ENCODE data around the gene IL26. TPM values are rescaled to one million over a fixed set of nuclear protein-coding genes. Genes with fewer than 3 reads are reported as not detected.

The IL26 gene
- total RNA-seq, 2 experiments from 2014 or later, result 2.3 to 3.3 TPM

DNA sequence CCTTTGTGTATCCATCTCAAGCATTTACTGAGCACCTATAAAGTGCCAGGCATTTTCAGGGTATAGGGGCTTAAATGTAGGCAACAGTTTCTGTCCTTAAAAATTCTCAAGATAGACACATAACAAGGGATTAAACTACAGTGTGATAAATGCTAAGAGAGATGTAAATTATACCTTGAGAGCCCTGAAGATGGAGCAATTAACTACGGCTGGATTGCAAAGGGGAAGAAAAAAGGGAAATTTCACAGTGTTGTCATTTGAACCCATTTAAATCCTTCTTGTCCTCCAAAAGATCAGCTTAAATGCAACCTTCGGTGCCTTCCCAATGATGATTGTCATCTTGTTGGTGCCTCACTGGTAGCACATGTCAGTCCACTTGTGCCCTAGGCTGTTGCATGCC is 11.5 kb upstream of the IL26 start:
- no peak for DNase-seq
- H3K4me3 Mint-ChIP-seq, result peak overlapping the region; percentile 77
- peaks cover 6% of the 10 kb centered on the region for H3K36me3 Mint-ChIP-seq (ENCODE audit: low read depth)
- CTCF ChIA-PET, result interaction anchor here (0.9 to 2.4 kb wide), 9 partner anchors 12 to 197 kb away, joined by 3 to 9 read pairs (median 4); no protein-coding TSS in a partner anchor
- H3K27ac Mint-ChIP-seq, result peak overlapping the region; percentile 74
- H3K4me1 Mint-ChIP-seq, result peaks cover 76% of the 10 kb centered on the region
- H3K27me3 Mint-ChIP-seq, result peaks cover 1% of the 10 kb centered on the region
- POLR2A ChIA-PET, result interaction anchor here (0.9 to 1.7 kb wide), 6 partner anchors 12 to 570 kb away, joined by 3 to 6 read pairs (median 3); partner anchors contain the start of genes IL26 and MDM1
- peaks cover 2% of the 10 kb centered on the region for H3K9me3 Mint-ChIP-seq

DNA sequence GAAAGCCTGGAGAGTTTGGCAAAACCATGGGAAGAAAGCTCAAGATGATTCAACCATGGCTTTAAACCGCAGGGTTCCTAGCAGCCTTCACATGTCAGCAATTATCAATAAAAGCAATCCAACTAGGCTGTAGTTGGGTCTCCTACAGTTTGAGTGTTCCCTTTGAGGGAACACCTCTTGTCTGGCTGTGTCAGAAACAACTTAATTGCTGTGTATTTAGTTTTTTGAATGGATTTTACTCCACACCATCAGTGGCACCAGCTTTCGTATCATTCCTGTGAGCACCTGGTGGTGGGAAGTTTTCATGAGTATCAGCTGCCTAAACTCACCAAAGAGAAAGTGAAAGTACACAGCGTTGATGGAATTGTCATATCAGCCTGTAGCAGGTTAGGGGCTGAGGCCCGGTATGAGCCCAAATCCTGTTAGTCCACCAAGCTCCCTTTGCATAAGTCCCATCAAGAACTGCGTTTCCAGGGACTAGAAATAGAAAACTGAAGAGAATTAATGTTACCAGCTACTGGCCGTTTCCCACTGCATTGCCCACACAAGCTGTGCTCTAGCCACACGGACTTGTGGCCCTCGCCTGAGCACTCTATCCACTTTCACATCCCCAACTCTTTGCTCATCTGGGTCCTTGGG is 10.9 kb upstream of the IL26 start:
- POLR2A ChIA-PET, result interaction anchor here (1.1 to 1.7 kb wide), 5 partner anchors 11 to 571 kb away, joined by 3 to 6 read pairs (median 3); partner anchors contain the start of genes IL26 and MDM1
- Mint-ChIP-seq H3K27ac (peak overlapping the region; percentile 74), H3K9me3 (peaks cover 2% of the 10 kb centered on the region), H3K4me3 (peak overlapping the region; percentile 77), H3K36me3 (ENCODE audit: low read depth) (peaks cover 6% of the 10 kb centered on the region), H3K4me1 (peaks cover 74% of the 10 kb centered on the region), H3K27me3 (peaks cover 1% of the 10 kb centered on the region)
- peak; percentile 50 for DNase-seq
- CTCF ChIA-PET, result interaction anchor here (0.7 to 2.4 kb wide), 11 partner anchors 12 to 196 kb away, joined by 3 to 9 read pairs (median 4); no protein-coding TSS in a partner anchor

DNA sequence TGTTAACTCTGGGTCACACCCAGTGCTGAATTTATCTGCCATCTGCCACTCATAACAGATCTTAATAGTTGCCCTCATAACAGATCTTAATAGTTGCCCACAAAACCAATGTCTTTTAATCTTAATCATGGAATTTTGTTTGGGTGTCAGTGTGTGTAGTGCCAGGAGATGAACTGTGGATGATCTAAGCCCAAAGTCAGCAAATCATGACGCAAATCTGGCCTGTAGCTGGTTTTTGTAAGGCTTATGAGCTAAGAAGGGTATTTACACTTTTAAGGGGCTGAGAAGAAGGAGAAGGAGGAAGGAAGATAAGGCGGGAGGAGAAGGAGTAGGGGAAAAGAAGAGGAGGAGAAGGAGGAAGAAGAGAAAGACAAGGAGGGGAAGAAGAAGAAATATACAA is 10.0 kb upstream of the IL26 start:
- no peak for DNase-seq
- Mint-ChIP-seq H3K27me3 (peaks cover 1% of the 10 kb centered on the region), H3K4me3 (peak overlapping the region; percentile 9), H3K36me3 (ENCODE audit: low read depth) (peaks cover 6% of the 10 kb centered on the region), H3K9me3 (peaks cover 2% of the 10 kb centered on the region), H3K4me1 (peaks cover 72% of the 10 kb centered on the region), H3K27ac (no peak overlapping the region)
- ChIA-PET POLR2A (interaction anchor here (1.7 kb wide), 1 partner anchor 10 kb away, joined by 5 read pairs; the partner anchor contains the start of gene IL26), CTCF (interaction anchor here (1.3 to 2.4 kb wide), 2 partner anchors 12 to 85 kb away, joined by 4 to 9 read pairs; no protein-coding TSS in a partner anchor)

DNA sequence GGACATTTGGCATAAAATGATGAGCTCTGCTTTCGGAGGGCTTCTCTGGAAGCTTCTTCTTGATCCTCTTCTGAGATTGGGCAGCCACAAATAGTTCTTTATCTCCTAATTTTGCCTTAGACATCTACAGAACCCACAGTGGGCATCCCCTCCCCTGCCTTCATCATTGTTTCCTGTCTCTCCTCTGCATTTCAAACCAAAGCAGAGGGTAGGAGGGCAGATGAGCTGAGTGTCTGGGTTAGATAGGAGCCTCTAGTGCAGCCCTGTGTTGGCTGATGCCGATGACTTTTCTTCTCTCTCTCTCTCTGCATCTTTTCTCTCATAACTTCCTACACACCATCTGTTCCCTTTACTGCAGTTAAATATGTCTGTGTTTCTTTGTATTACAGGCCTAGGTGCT is 8.5 kb upstream of the IL26 start:
- H3K27ac Mint-ChIP-seq, result no peak overlapping the region
- H3K9me3 Mint-ChIP-seq, result peaks cover 2% of the 10 kb centered on the region
- H3K4me3 Mint-ChIP-seq, result no peak overlapping the region
- POLR2A ChIA-PET, result interaction anchor here (1.2 kb wide), 1 partner anchor 11 kb away, joined by 6 read pairs; no protein-coding TSS in a partner anchor
- H3K27me3 Mint-ChIP-seq, result peaks cover 1% of the 10 kb centered on the region
- peaks cover 61% of the 10 kb centered on the region for H3K4me1 Mint-ChIP-seq
- CTCF ChIA-PET, result interaction anchor here (1.4 to 1.8 kb wide), 2 partner anchors 11 to 83 kb away, joined by 4 to 11 read pairs; no protein-coding TSS in a partner anchor
- DNase-seq, result no peak
- H3K36me3 Mint-ChIP-seq (ENCODE audit: low read depth), result peaks cover 6% of the 10 kb centered on the region

DNA sequence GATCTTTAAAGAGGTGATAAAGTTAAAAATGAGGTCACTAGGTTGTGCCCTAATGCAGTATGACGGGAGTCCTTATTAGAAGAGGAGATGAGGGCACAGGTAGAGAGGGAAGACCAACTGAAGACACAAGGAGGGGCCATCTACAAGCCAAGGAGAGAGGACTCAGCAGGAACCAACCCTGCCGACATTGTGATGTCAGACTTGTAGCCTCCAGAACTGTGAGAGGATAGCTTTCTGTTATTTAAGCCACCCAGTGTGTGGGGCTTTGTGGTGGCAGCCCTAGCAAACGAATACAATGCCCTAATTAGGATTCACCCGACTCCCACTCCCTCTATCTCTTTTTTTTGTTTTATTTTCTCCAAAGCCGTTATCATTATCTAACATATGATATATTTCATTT is 7.9 kb upstream of the IL26 start:
- Mint-ChIP-seq H3K4me1 (peaks cover 56% of the 10 kb centered on the region), H3K4me3 (no peak overlapping the region), H3K9me3 (peaks cover 2% of the 10 kb centered on the region), H3K27ac (no peak overlapping the region), H3K36me3 (ENCODE audit: low read depth) (peaks cover 3% of the 10 kb centered on the region), H3K27me3 (peaks cover 1% of the 10 kb centered on the region)
- ChIA-PET POLR2A (no interaction called here), CTCF (interaction anchor here (1.4 to 1.8 kb wide), 2 partner anchors 10 to 84 kb away, joined by 4 to 11 read pairs; no protein-coding TSS in a partner anchor)
- no peak for DNase-seq

DNA sequence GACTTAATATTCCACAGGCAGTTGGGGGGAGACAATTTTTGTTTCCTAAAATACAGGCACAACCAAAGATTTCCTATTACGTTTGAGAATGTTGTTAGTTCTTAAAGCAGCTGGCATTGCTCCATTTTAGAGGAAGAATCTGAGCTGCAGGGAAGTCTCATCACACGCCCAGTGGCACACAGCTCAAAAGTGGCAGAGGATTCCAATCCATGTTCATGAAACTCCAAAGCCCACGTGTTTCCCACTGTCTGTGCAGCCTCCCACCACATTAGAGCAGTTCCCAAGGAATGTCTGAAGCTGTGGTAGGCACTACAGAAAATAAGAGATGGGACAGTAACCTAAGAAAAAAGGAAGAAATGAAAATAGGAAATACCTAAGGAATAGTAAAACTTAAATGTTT is 6.1 kb upstream of the IL26 start:
- peaks cover 5% of the 10 kb centered on the region for H3K36me3 Mint-ChIP-seq (ENCODE audit: low read depth)
- ChIA-PET POLR2A (interaction anchor here (0.6 to 1.7 kb wide), 3 partner anchors 9 to 112 kb away, joined by 3 to 8 read pairs (median 3); no protein-coding TSS in a partner anchor), CTCF (interaction anchor here (0.6 to 2.0 kb wide), 8 partner anchors 8 to 253 kb away, joined by 3 to 8 read pairs (median 4); no protein-coding TSS in a partner anchor)
- peaks cover 47% of the 10 kb centered on the region for H3K4me1 Mint-ChIP-seq
- no peak for DNase-seq
- no peaks in the 10 kb centered on the region for H3K9me3 Mint-ChIP-seq
- no peak overlapping the region for H3K27ac Mint-ChIP-seq
- H3K4me3 Mint-ChIP-seq, result no peak overlapping the region
- H3K27me3 Mint-ChIP-seq, result peaks cover 2% of the 10 kb centered on the region

GRCh38 chr12:68231229-68231628 is 5.6 kb upstream of the IL26 start:
- H3K4me3 Mint-ChIP-seq, result no peak overlapping the region
- no peak overlapping the region for H3K27ac Mint-ChIP-seq
- H3K36me3 Mint-ChIP-seq (ENCODE audit: low read depth), result peaks cover 6% of the 10 kb centered on the region
- peaks cover 47% of the 10 kb centered on the region for H3K4me1 Mint-ChIP-seq
- peaks cover 7% of the 10 kb centered on the region for H3K27me3 Mint-ChIP-seq
- no peak for DNase-seq
- ChIA-PET CTCF (interaction anchor here (0.6 to 2.0 kb wide), 7 partner anchors 8 to 254 kb away, joined by 3 to 8 read pairs (median 4); no protein-coding TSS in a partner anchor), POLR2A (interaction anchor here (0.6 to 1.7 kb wide), 3 partner anchors 10 to 111 kb away, joined by 3 to 8 read pairs (median 3); no protein-coding TSS in a partner anchor)
- H3K9me3 Mint-ChIP-seq, result no peaks in the 10 kb centered on the region

GRCh38 chr12:68229956-68230355 is 4.3 kb upstream of the IL26 start:
- DNase-seq, result no peak
- CTCF ChIA-PET, result no interaction called here
- Mint-ChIP-seq H3K36me3 (ENCODE audit: low read depth) (peaks cover 3% of the 10 kb centered on the region), H3K4me3 (no peak overlapping the region), H3K4me1 (peaks cover 47% of the 10 kb centered on the region), H3K27ac (no peak overlapping the region), H3K27me3 (peaks cover 12% of the 10 kb centered on the region), H3K9me3 (no peaks in the 10 kb centered on the region)
- POLR2A ChIA-PET, result no interaction called here

DNA sequence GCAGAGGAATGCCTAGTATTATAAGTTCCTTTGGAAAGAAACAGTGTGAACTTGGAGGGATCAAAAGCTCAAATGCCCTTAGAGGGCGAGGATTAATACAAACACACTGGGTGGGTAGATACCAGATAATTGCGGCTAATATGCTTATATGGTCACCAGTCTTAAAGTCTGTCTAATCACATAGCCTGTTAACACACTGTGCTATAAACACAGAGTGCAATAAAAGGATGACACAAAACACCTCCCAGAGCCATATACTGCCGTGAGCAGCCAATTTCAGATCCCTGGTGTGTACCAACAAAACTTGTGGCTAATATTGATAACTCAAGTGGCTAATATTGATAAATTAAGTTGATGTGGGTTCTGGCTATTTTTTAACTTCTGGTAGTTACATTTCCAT is 1.7 kb upstream of the IL26 start:
- Mint-ChIP-seq H3K4me3 (no peak overlapping the region), H3K27ac (no peak overlapping the region), H3K36me3 (ENCODE audit: low read depth) (peaks cover 3% of the 10 kb centered on the region), H3K9me3 (no peaks in the 10 kb centered on the region), H3K27me3 (peaks cover 15% of the 10 kb centered on the region), H3K4me1 (peaks cover 48% of the 10 kb centered on the region)
- POLR2A ChIA-PET, result no interaction called here
- DNase-seq, result no peak
- CTCF ChIA-PET, result no interaction called here

GRCh38 chr12:68224613-68225285 is 861 bp downstream of the IL26 start:
- DNase-seq, result no peak
- POLR2A ChIA-PET, result interaction anchor here (1.0 to 1.8 kb wide), 6 partner anchors 12 to 583 kb away, joined by 3 to 7 read pairs (median 5); partner anchors contain the start of gene MDM2
- no peaks in the 10 kb centered on the region for H3K9me3 Mint-ChIP-seq

GRCh38 chr12:68223067-68223747 is 2.4 kb downstream of the IL26 start:
- Mint-ChIP-seq H3K4me3 (peak overlapping the region; percentile 59), H3K27ac (peak overlapping the region; percentile 63), H3K36me3 (ENCODE audit: low read depth) (peaks cover 3% of the 10 kb centered on the region), H3K9me3 (no peaks in the 10 kb centered on the region), H3K4me1 (peaks cover 35% of the 10 kb centered on the region), H3K27me3 (peaks cover 26% of the 10 kb centered on the region)
- ChIA-PET CTCF (interaction anchor here (0.6 to 5.8 kb wide), 37 partner anchors 8 to 247 kb away, joined by 3 to 90 read pairs (median 4); partner anchors contain the start of gene MDM1), POLR2A (interaction anchor here (1.0 to 2.6 kb wide), 5 partner anchors 11 to 93 kb away, joined by 3 to 10 read pairs (median 3); no protein-coding TSS in a partner anchor)
- peak; percentile 78 for DNase-seq

More at GRCh38 chr12:68224613-68225285, 861 bp downstream of the IL26 start:
- peaks cover 20% of the 10 kb centered on the region for H3K27me3 Mint-ChIP-seq
- H3K4me1 Mint-ChIP-seq, result peaks cover 35% of the 10 kb centered on the region
- peaks cover 3% of the 10 kb centered on the region for H3K36me3 Mint-ChIP-seq (ENCODE audit: low read depth)
- H3K4me3 Mint-ChIP-seq, result peak overlapping the region; percentile 10
- CTCF ChIA-PET, result interaction anchor here (0.6 to 5.8 kb wide), 9 partner anchors 12 to 528 kb away, joined by 3 to 90 read pairs (median 10); no protein-coding TSS in a partner anchor
- no peak overlapping the region for H3K27ac Mint-ChIP-seq

DNA sequence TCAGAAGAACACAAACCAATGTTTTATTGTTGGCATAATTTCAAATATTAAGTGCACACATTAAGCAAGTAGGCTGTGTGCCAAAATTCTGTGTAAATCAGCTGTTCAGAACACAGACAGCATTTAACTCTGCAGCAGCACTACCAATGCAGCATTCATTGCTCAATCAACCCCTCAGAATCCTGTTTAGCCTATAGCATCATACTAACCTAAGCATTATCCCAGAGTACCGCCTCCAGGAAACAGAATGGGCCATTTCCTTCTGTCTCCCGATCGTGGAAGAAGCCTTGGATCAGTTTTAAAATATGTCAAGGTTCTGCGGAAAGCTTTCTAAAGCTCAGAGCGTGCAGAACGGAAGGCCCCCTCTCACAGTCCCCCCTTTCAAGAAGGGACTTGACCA is 3.3 kb downstream of the IL26 start:
- Mint-ChIP-seq H3K27me3 (peaks cover 32% of the 10 kb centered on the region), H3K27ac (no peak overlapping the region), H3K36me3 (ENCODE audit: low read depth) (peaks cover 3% of the 10 kb centered on the region), H3K9me3 (no peaks in the 10 kb centered on the region), H3K4me3 (no peak overlapping the region), H3K4me1 (peaks cover 35% of the 10 kb centered on the region)
- no peak for DNase-seq
- CTCF ChIA-PET, result interaction anchor here (0.9 to 5.8 kb wide), 24 partner anchors 10 to 248 kb away, joined by 3 to 90 read pairs (median 4); partner anchors contain the start of gene MDM1
- POLR2A ChIA-PET, result interaction anchor here (1.0 to 2.6 kb wide), 3 partner anchors 12 to 94 kb away, joined by 3 to 10 read pairs (median 6); no protein-coding TSS in a partner anchor
